ENCODE measurements around the gene IL36G.

Gene IL36G

GRCh38 chr2:112996635-112997034, 18.8 kb downstream of the IL36G start:
- H3K4me3 Mint-ChIP-seq: peak overlapping the region; percentile 14
- peaks cover 14% of the 10 kb centered on the region for H3K36me3 Mint-ChIP-seq (ENCODE audit: low read depth)
- H3K4me1 Mint-ChIP-seq (ENCODE audit: low read depth): peaks cover 37% of the 10 kb centered on the region
- H3K27me3 Mint-ChIP-seq: no peaks in the 10 kb centered on the region
- peaks cover 40% of the 10 kb centered on the region for H3K9me3 Mint-ChIP-seq
- peak overlapping the region; percentile 81 for H3K27ac Mint-ChIP-seq
- peak; percentile 59 for DNase-seq

GRCh38 chr2:112997151-112997550, 19.3 kb downstream of the IL36G start:
- no peaks in the 10 kb centered on the region for H3K27me3 Mint-ChIP-seq
- no peak for DNase-seq
- H3K4me1 Mint-ChIP-seq (ENCODE audit: low read depth): peaks cover 37% of the 10 kb centered on the region
- no peak overlapping the region for H3K27ac Mint-ChIP-seq
- no peak overlapping the region for H3K4me3 Mint-ChIP-seq
- H3K9me3 Mint-ChIP-seq: peaks cover 39% of the 10 kb centered on the region
- H3K36me3 Mint-ChIP-seq (ENCODE audit: low read depth): peaks cover 13% of the 10 kb centered on the region

- Mint-ChIP-seq H3K9me3 (peaks cover 32% of the 10 kb centered on the region), H3K36me3 (ENCODE audit: low read depth) (peaks cover 10% of the 10 kb centered on the region), H3K4me1 (ENCODE audit: low read depth) (peaks cover 24% of the 10 kb centered on the region), H3K4me3 (no peak overlapping the region), H3K27me3 (no peaks in the 10 kb centered on the region), H3K27ac (no peak overlapping the region)
- no peak for DNase-seq
Observed at GRCh38 chr2:113000436-113000835, 22.6 kb downstream of the IL36G start.

GRCh38 chr2:113002677-113003076, 24.9 kb downstream of the IL36G start:
- H3K36me3 Mint-ChIP-seq (ENCODE audit: low read depth): peaks cover 10% of the 10 kb centered on the region
- DNase-seq: no peak

GRCh38 chr2:113005030-113005509, 27.3 kb downstream of the IL36G start, which contains the start of gene IL36A:
Gene IL36A (plus strand): TSS chr2:113005459. CDS start chr2:113005872, 413 bp downstream.
- Mint-ChIP-seq H3K9me3 (peaks cover 19% of the 10 kb centered on the region), H3K4me1 (ENCODE audit: low read depth) (peaks cover 2% of the 10 kb centered on the region), H3K27ac (no peak within 1 kb of the TSS), H3K27me3 (no peaks in the 10 kb centered on the region), H3K4me3 (no peak within 1 kb of the TSS), H3K36me3 (ENCODE audit: low read depth) (peaks cover 8% of the 10 kb centered on the region)
- no peak for DNase-seq

More at GRCh38 chr2:113002677-113003076, 24.9 kb downstream of the IL36G start:
- no peaks in the 10 kb centered on the region for H3K27me3 Mint-ChIP-seq
- H3K4me3 Mint-ChIP-seq: no peak overlapping the region
- H3K4me1 Mint-ChIP-seq (ENCODE audit: low read depth): peaks cover 3% of the 10 kb centered on the region
- H3K9me3 Mint-ChIP-seq: peaks cover 32% of the 10 kb centered on the region
- no peak overlapping the region for H3K27ac Mint-ChIP-seq

- H3K4me3 Mint-ChIP-seq: no peak overlapping the region
Observed at GRCh38 chr2:113007250-113007649, 29.4 kb downstream of the IL36G start.

GRCh38 chr2:113009622-113010021, 31.8 kb downstream of the IL36G start:
- H3K36me3 Mint-ChIP-seq (ENCODE audit: low read depth): no peaks in the 10 kb centered on the region
- H3K27ac Mint-ChIP-seq: no peak overlapping the region
- peaks cover 2% of the 10 kb centered on the region for H3K27me3 Mint-ChIP-seq
- no peaks in the 10 kb centered on the region for H3K9me3 Mint-ChIP-seq
- no peak overlapping the region for H3K4me3 Mint-ChIP-seq
- no peak for DNase-seq
- peaks cover 4% of the 10 kb centered on the region for H3K4me1 Mint-ChIP-seq (ENCODE audit: low read depth)

More at GRCh38 chr2:113007250-113007649, 29.4 kb downstream of the IL36G start:
- DNase-seq: no peak
- Mint-ChIP-seq H3K27ac (no peak overlapping the region), H3K36me3 (ENCODE audit: low read depth) (no peaks in the 10 kb centered on the region), H3K9me3 (no peaks in the 10 kb centered on the region), H3K27me3 (no peaks in the 10 kb centered on the region), H3K4me1 (ENCODE audit: low read depth) (peaks cover 4% of the 10 kb centered on the region)

- Mint-ChIP-seq H3K27me3 (peaks cover 2% of the 10 kb centered on the region), H3K27ac (no peak overlapping the region), H3K36me3 (ENCODE audit: low read depth) (no peaks in the 10 kb centered on the region), H3K4me1 (ENCODE audit: low read depth) (peaks cover 4% of the 10 kb centered on the region), H3K4me3 (no peak overlapping the region), H3K9me3 (no peaks in the 10 kb centered on the region)
- no peak for DNase-seq
Observed at GRCh38 chr2:113010088-113010487, 32.3 kb downstream of the IL36G start.

GRCh38 chr2:113011108-113011507, 33.3 kb downstream of the IL36G start:
- H3K27me3 Mint-ChIP-seq: peaks cover 2% of the 10 kb centered on the region
- no peak overlapping the region for H3K27ac Mint-ChIP-seq
- no peaks in the 10 kb centered on the region for H3K36me3 Mint-ChIP-seq (ENCODE audit: low read depth)

GRCh38 chr2:113012436-113013335, 34.9 kb downstream of the IL36G start:
- no peaks in the 10 kb centered on the region for H3K36me3 Mint-ChIP-seq (ENCODE audit: low read depth)
- H3K4me1 Mint-ChIP-seq (ENCODE audit: low read depth): peaks cover 14% of the 10 kb centered on the region
- no peaks in the 10 kb centered on the region for H3K9me3 Mint-ChIP-seq
- no peak overlapping the region for H3K4me3 Mint-ChIP-seq
- no peak overlapping the region for H3K27ac Mint-ChIP-seq
- no peak for DNase-seq
- H3K27me3 Mint-ChIP-seq: peaks cover 3% of the 10 kb centered on the region

More at GRCh38 chr2:113011108-113011507, 33.3 kb downstream of the IL36G start:
- peaks cover 8% of the 10 kb centered on the region for H3K4me1 Mint-ChIP-seq (ENCODE audit: low read depth)
- no peaks in the 10 kb centered on the region for H3K9me3 Mint-ChIP-seq
- DNase-seq: no peak
- no peak overlapping the region for H3K4me3 Mint-ChIP-seq

- H3K27me3 Mint-ChIP-seq: peaks cover 6% of the 10 kb centered on the region
- no peak overlapping the region for H3K4me3 Mint-ChIP-seq
- DNase-seq: no peak
- peaks cover under 1% of the 10 kb centered on the region for H3K9me3 Mint-ChIP-seq
- no peak overlapping the region for H3K27ac Mint-ChIP-seq
- peaks cover 14% of the 10 kb centered on the region for H3K4me1 Mint-ChIP-seq (ENCODE audit: low read depth)
- H3K36me3 Mint-ChIP-seq (ENCODE audit: low read depth): no peaks in the 10 kb centered on the region
Observed at GRCh38 chr2:113013336-113013661, 35.5 kb downstream of the IL36G start.

GRCh38 chr2:113014067-113014466, 36.3 kb downstream of the IL36G start:
- peaks cover 6% of the 10 kb centered on the region for H3K27me3 Mint-ChIP-seq
- no peak overlapping the region for H3K4me3 Mint-ChIP-seq
- H3K4me1 Mint-ChIP-seq (ENCODE audit: low read depth): peaks cover 14% of the 10 kb centered on the region
- no peaks in the 10 kb centered on the region for H3K36me3 Mint-ChIP-seq (ENCODE audit: low read depth)
- peaks cover 8% of the 10 kb centered on the region for H3K9me3 Mint-ChIP-seq
- no peak for DNase-seq
- no peak overlapping the region for H3K27ac Mint-ChIP-seq

GRCh38 chr2:113015042-113015441, 37.2 kb downstream of the IL36G start:
- no peak overlapping the region for H3K27ac Mint-ChIP-seq
- H3K27me3 Mint-ChIP-seq: peaks cover 6% of the 10 kb centered on the region
- H3K9me3 Mint-ChIP-seq: peaks cover 8% of the 10 kb centered on the region
- no peak overlapping the region for H3K4me3 Mint-ChIP-seq
- no peaks in the 10 kb centered on the region for H3K36me3 Mint-ChIP-seq (ENCODE audit: low read depth)
- no peak for DNase-seq
- H3K4me1 Mint-ChIP-seq (ENCODE audit: low read depth): peaks cover 12% of the 10 kb centered on the region

GRCh38 chr2:113015655-113016054, 37.8 kb downstream of the IL36G start:
- Mint-ChIP-seq H3K9me3 (peaks cover 8% of the 10 kb centered on the region), H3K36me3 (ENCODE audit: low read depth) (no peaks in the 10 kb centered on the region), H3K4me3 (no peak overlapping the region), H3K27ac (no peak overlapping the region), H3K4me1 (ENCODE audit: low read depth) (peaks cover 10% of the 10 kb centered on the region), H3K27me3 (peaks cover 6% of the 10 kb centered on the region)
- DNase-seq: no peak

GRCh38 chr2:113018509-113018908, 40.7 kb downstream of the IL36G start:
- H3K9me3 Mint-ChIP-seq: peaks cover 8% of the 10 kb centered on the region
- peaks cover 10% of the 10 kb centered on the region for H3K4me1 Mint-ChIP-seq (ENCODE audit: low read depth)
- no peak overlapping the region for H3K4me3 Mint-ChIP-seq
- H3K27ac Mint-ChIP-seq: no peak overlapping the region
- no peaks in the 10 kb centered on the region for H3K36me3 Mint-ChIP-seq (ENCODE audit: low read depth)
- peaks cover 6% of the 10 kb centered on the region for H3K27me3 Mint-ChIP-seq
- no peak for DNase-seq
